Measurements from ENCODE around the gene IFNA7.

The IFNA7 gene

GRCh38 chr9:21154018-21154608 is 47.9 kb downstream of the IFNA7 start:
- TF ChIP-seq, protein P1, sequence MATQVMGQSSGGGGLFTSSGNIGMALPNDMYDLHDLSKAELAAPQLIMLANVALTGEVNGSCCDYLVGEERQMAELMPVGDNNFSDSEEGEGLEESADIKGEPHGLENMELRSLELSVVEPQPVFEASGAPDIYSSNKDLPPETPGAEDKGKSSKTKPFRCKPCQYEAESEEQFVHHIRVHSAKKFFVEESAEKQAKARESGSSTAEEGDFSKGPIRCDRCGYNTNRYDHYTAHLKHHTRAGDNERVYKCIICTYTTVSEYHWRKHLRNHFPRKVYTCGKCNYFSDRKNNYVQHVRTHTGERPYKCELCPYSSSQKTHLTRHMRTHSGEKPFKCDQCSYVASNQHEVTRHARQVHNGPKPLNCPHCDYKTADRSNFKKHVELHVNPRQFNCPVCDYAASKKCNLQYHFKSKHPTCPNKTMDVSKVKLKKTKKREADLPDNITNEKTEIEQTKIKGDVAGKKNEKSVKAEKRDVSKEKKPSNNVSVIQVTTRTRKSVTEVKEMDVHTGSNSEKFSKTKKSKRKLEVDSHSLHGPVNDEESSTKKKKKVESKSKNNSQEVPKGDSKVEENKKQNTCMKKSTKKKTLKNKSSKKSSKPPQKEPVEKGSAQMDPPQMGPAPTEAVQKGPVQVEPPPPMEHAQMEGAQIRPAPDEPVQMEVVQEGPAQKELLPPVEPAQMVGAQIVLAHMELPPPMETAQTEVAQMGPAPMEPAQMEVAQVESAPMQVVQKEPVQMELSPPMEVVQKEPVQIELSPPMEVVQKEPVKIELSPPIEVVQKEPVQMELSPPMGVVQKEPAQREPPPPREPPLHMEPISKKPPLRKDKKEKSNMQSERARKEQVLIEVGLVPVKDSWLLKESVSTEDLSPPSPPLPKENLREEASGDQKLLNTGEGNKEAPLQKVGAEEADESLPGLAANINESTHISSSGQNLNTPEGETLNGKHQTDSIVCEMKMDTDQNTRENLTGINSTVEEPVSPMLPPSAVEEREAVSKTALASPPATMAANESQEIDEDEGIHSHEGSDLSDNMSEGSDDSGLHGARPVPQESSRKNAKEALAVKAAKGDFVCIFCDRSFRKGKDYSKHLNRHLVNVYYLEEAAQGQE (IDR thresholded peaks at IDR 0.05; ENCODE audit: insufficient read depth in 1 of 2, low read depth in 2 of 2, low read length in 2 of 2) = no peak

DNA sequence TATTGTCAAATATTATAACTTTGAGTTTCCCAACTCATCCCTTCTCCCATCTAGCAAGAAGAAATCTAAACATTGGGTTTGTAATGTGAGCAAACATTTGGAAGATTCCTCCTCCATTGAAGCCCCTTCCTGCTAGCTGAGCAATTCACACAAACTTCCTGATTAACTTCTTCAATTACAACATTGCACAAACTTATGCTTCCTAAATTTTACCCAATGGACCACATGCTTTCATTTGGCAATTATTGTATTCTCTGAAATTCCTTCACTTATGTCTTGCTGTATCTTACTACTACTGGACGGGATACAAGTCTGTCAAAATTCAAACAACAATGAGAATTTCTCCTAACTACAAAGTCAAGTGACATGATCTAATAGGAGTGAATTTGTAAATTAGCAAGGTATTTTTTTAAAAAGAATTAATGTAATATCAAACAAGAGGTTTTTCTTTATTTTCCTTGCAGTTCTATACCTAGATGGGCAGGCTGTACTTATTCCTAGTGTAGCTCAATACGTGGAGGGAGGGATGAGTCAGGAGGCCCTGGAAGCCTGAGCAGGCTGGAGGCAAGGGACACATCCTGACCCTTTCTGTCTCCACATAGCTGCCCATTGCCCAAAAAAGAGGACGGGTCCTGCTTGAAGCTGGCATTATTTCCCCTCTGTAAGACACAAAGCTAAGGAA is 48.5 kb downstream of the IFNA7 start:
- no peak for TF ChIP-seq TAF1 (IDR thresholded peaks at IDR 0.05; ENCODE audit: borderline replicate concordance, insufficient read depth, low read length)
- TF ChIP-seq, protein P1 (IDR thresholded peaks at IDR 0.05; ENCODE audit: insufficient read depth in 1 of 2, low read depth in 2 of 2, low read length in 2 of 2) = no peak
- no peak for TF ChIP-seq POLR2AphosphoS5 (IDR thresholded peaks at IDR 0.05; ENCODE audit: low read depth, low read length)
- no peak for TF ChIP-seq SIN3A (IDR thresholded peaks at IDR 0.05; ENCODE audit: borderline replicate concordance, insufficient read depth, low read length)

All from PFSK-1 (cell line).